NCI-H226 (cell line): ENCODE results near the gene CYBC1.

ENCODE experiments used
- DNase-seq: peaks from one replicate; pipeline ENCODE4 v3.0.0-alpha.2; 2015

The CYBC1 gene

GRCh38 chr17:82450357-82451106, at the start of gene CYBC1:
Gene CYBC1 (minus strand): TSS chr17:82450752. CDS start chr17:82449254, 1,498 bp downstream.
- DNase-seq: peak; percentile 68

GRCh38 chr17:82497483-82498405, 47.2 kb upstream of the CYBC1 start:
- no peak for DNase-seq

GRCh38 chr17:82496529-82497434, 46.2 kb upstream of the CYBC1 start:
- peak; percentile 90 for DNase-seq

GRCh38 chr17:82495844-82496528, 45.4 kb upstream of the CYBC1 start:
- no peak for DNase-seq

- peak; percentile 93 for DNase-seq
Observed at GRCh38 chr17:82494236-82495055, 43.9 kb upstream of the CYBC1 start.

- DNase-seq: no peak
Observed at GRCh38 chr17:82493226-82493781, 42.8 kb upstream of the CYBC1 start.

GRCh38 chr17:82492643-82493225, 42.2 kb upstream of the CYBC1 start:
- DNase-seq: no peak

- no peak for DNase-seq
Observed at GRCh38 chr17:82491533-82491932, 41.0 kb upstream of the CYBC1 start.

GRCh38 chr17:82491196-82491530, 40.6 kb upstream of the CYBC1 start:
- DNase-seq: no peak

- no peak for DNase-seq
Observed at GRCh38 chr17:82490512-82491195, 40.1 kb upstream of the CYBC1 start.

- DNase-seq: no peak
Observed at GRCh38 chr17:82489851-82490511, 39.4 kb upstream of the CYBC1 start.

GRCh38 chr17:82489117-82489516, 38.6 kb upstream of the CYBC1 start:
- no peak for DNase-seq

- DNase-seq: no peak
Observed at GRCh38 chr17:82487910-82488309, 37.4 kb upstream of the CYBC1 start.

GRCh38 chr17:82486231-82487094, 35.9 kb upstream of the CYBC1 start:
- DNase-seq: no peak

GRCh38 chr17:82483836-82484235, 33.3 kb upstream of the CYBC1 start:
- no peak for DNase-seq

GRCh38 chr17:82483204-82483660, 32.7 kb upstream of the CYBC1 start:
- no peak for DNase-seq

GRCh38 chr17:82480318-82480717, 29.8 kb upstream of the CYBC1 start:
- no peak for DNase-seq

GRCh38 chr17:82479602-82480001, 29.1 kb upstream of the CYBC1 start:
- no peak for DNase-seq
